Sigmoid colon (tissue), 4 donors: ENCODE data around the gene ENC1.

Experiments
- EP300 ChIP-seq, 4 donors: sonication (generic); formaldehyde crosslinking; IDR thresholded peaks; one replicate each; pipeline ENCODE4 v1.6.1; 2017; ENCODE audit warnings: antibody characterized with exemption in 4 of 4
- POLR2A ChIP-seq, 2 donors: fragments of 450-650 bp; IDR thresholded peaks; one replicate each; pipeline ENCODE4 v1.6.1; 2016; ENCODE audit warnings: antibody characterized with exemption in 2 of 2, mild to moderate bottlenecking in 2 of 2, moderate library complexity in 2 of 2
- POLR2AphosphoS5 ChIP-seq, 4 donors: sonication (generic); formaldehyde crosslinking; IDR thresholded peaks; one replicate each; pipeline ENCODE4 v1.6.1; 2017; ENCODE audit warnings: antibody characterized with exemption in 4 of 4
- TF ChIP-seq, protein P1 (sequence below), 4 experiments: fragments of 450-650 bp in 3 of 4; fragments of 200-600 bp in 1 of 4; IDR thresholded peaks; one replicate each; pipeline ENCODE4 v1.5.1; 2016 to 2019; ENCODE audit warnings: antibody characterized with exemption in 4 of 4, mild to moderate bottlenecking in 3 of 4, moderate library complexity in 2 of 4

DNA sequence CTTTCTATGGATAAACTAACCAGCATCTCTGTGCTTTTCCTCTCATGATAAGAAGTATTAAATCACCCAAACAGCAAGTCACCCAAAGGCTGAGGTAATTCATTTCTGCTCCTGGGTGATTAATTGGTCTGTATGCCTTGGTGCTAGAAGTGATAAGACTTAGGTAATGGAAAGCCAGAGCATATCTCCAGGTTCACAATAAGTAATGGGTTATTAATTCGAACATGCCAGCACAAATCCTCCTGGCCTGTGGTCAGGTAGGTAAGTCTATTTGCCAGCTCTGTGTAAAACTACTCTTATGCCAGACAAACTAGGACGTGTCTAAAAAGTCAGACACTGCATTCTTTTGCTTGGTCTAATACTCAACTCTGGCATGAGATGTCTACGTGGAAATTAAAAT lies 11.2 kb upstream of the ENC1 start:
- TF ChIP-seq, protein P1, sequence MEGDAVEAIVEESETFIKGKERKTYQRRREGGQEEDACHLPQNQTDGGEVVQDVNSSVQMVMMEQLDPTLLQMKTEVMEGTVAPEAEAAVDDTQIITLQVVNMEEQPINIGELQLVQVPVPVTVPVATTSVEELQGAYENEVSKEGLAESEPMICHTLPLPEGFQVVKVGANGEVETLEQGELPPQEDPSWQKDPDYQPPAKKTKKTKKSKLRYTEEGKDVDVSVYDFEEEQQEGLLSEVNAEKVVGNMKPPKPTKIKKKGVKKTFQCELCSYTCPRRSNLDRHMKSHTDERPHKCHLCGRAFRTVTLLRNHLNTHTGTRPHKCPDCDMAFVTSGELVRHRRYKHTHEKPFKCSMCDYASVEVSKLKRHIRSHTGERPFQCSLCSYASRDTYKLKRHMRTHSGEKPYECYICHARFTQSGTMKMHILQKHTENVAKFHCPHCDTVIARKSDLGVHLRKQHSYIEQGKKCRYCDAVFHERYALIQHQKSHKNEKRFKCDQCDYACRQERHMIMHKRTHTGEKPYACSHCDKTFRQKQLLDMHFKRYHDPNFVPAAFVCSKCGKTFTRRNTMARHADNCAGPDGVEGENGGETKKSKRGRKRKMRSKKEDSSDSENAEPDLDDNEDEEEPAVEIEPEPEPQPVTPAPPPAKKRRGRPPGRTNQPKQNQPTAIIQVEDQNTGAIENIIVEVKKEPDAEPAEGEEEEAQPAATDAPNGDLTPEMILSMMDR (IDR thresholded peaks at IDR 0.05), result no peak
- TF ChIP-seq POLR2A (IDR thresholded peaks at IDR 0.05) (no peak), EP300 (IDR thresholded peaks at IDR 0.05) (no peak), POLR2AphosphoS5 (IDR thresholded peaks at IDR 0.05) (no peak)
